Measurements from ENCODE around the gene LMF1.

Gene LMF1

GRCh38 chr16:894841-895240 is 75.9 kb downstream of the LMF1 start:
- no peak overlapping the region for H3K4me3 ChIP-seq (replicated peaks; ENCODE audit: low read depth, low read length)
- DNase-seq (ENCODE audit: extremely low read depth, low read depth), result no peak
- TF ChIP-seq, protein P1, sequence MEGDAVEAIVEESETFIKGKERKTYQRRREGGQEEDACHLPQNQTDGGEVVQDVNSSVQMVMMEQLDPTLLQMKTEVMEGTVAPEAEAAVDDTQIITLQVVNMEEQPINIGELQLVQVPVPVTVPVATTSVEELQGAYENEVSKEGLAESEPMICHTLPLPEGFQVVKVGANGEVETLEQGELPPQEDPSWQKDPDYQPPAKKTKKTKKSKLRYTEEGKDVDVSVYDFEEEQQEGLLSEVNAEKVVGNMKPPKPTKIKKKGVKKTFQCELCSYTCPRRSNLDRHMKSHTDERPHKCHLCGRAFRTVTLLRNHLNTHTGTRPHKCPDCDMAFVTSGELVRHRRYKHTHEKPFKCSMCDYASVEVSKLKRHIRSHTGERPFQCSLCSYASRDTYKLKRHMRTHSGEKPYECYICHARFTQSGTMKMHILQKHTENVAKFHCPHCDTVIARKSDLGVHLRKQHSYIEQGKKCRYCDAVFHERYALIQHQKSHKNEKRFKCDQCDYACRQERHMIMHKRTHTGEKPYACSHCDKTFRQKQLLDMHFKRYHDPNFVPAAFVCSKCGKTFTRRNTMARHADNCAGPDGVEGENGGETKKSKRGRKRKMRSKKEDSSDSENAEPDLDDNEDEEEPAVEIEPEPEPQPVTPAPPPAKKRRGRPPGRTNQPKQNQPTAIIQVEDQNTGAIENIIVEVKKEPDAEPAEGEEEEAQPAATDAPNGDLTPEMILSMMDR (IDR thresholded peaks at IDR 0.05; ENCODE audit: low read depth, low read length, missing control alignments), result no peak

- TF ChIP-seq, protein P1 (IDR thresholded peaks at IDR 0.05; ENCODE audit: low read depth, low read length, missing control alignments), result no peak
- DNase-seq (ENCODE audit: extremely low read depth, low read depth), result no peak
- no peak overlapping the region for H3K4me3 ChIP-seq (replicated peaks; ENCODE audit: low read depth, low read length)
Observed at GRCh38 chr16:894136-894535, 76.6 kb downstream of the LMF1 start.

DNA sequence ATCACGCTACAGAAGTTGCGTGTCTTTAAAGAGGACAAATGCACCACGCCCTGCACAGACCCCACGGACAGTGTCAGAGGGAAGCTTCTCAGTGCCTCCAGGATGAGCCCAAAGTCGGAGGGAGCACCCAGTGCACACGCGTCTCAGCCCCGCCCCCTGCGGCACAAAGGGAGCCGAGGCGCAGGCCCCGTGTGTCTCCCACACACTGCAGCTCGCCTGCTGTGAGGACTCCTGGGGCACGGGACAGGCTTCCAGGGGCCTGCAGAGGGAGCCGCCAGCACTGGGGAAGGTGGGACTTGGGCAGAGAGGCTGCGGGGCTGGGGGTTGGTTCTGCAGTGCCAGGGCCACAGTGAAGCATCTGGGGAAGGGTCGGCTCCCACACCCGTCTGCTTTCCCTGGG is 77.4 kb downstream of the LMF1 start:
- TF ChIP-seq, protein P1 (IDR thresholded peaks at IDR 0.05; ENCODE audit: low read depth, low read length, missing control alignments), result no peak
- DNase-seq (ENCODE audit: extremely low read depth, low read depth), result no peak
- H3K4me3 ChIP-seq (replicated peaks; ENCODE audit: low read depth, low read length), result no peak overlapping the region

DNA sequence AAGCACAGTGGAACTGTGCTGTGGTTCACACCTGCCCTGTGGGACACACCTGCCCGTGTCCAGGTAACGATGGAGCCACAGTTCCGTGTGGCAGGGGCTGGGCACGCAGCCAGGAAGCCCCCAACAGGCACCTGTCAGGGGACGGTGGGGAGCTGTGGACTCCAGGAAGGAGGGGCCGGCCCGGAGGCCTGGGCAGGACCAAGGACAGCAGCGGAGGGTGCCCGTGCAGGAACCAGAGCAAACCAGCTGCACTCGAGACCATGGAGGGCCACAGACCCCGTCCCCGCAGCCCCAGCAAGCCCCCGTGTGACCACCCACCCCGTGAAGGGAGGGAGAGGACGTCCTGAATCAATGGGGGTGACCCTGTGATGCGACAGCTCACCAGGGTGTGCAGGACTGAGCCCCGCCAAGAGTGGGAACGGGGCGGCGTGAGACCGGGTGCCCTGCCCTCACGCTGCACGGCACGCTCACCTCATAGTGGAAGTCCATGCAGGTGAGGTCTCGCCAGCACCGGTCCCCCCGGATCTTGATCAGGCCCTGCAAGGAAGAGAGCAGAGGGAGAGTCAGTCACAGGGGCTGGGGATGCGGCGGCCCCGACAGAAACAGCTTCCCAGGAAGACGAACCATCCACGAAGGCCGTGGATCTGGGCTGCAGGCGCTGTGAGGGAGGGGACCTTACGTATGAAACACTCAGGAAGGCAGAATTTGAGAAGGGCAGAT is 78.1 kb downstream of the LMF1 start:
- H3K4me3 ChIP-seq (replicated peaks; ENCODE audit: low read depth, low read length), result no peak overlapping the region
- DNase-seq (ENCODE audit: extremely low read depth, low read depth), result no peak
- TF ChIP-seq, protein P1 (IDR thresholded peaks at IDR 0.05; ENCODE audit: low read depth, low read length, missing control alignments), result no peak

- no peak for DNase-seq (ENCODE audit: extremely low read depth, low read depth)
- TF ChIP-seq, protein P1 (IDR thresholded peaks at IDR 0.05; ENCODE audit: low read depth, low read length, missing control alignments), result no peak
- no peak overlapping the region for H3K4me3 ChIP-seq (replicated peaks; ENCODE audit: low read depth, low read length)
Observed at GRCh38 chr16:892006-892405, 78.8 kb downstream of the LMF1 start.

- no peak overlapping the region for H3K4me3 ChIP-seq (replicated peaks; ENCODE audit: low read depth, low read length)
- TF ChIP-seq, protein P1 (IDR thresholded peaks at IDR 0.05; ENCODE audit: low read depth, low read length, missing control alignments), result no peak
- no peak for DNase-seq (ENCODE audit: extremely low read depth, low read depth)
Observed at GRCh38 chr16:891353-891740, 79.4 kb downstream of the LMF1 start.

Data from HFF-Myc (cell line).